HepG2 (cell line): ENCODE results near the gene PEPD.

Experiments
- AGO2 ChIP-seq: fragments of 200-400 bp; formaldehyde crosslinking; optimal IDR thresholded peaks from 2 replicates; pipeline ENCODE3; 2017; ENCODE audit warnings: mild to moderate bottlenecking, low read depth, low read length, moderate library complexity
- ATF7 ChIP-seq, 2 experiments: fragments of 450-650 bp in 1 of 2; sonication (generic) in 1 of 2; formaldehyde crosslinking in 1 of 2; IDR thresholded peaks; 2 replicates each; pipeline versions ENCODE4 v1.4.0 to v1.6.1; 2016 to 2020; ENCODE audit warnings: antibody characterized with exemption in 1 of 2, mild to moderate bottlenecking in 1 of 2, missing genetic modification reagents in 1 of 2
- CTCF ChIP-seq: sonication (generic); formaldehyde crosslinking; IDR thresholded peaks from 2 replicates; pipeline ENCODE4 v1.5.0; 2020; ENCODE audit warnings: mild to moderate bottlenecking, missing genetic modification reagents, moderate library complexity
- POLR2AphosphoS5 ChIP-seq: IDR thresholded peaks from 2 replicates; pipeline ENCODE4 v1.6.1; 2012; ENCODE audit warnings: low read depth, low read length
- TBP ChIP-seq: sonication (generic); formaldehyde crosslinking; IDR thresholded peaks from 2 replicates; pipeline ENCODE4 v1.5.0; 2020; ENCODE audit warnings: missing genetic modification reagents
- TCF7 ChIP-seq: sonication (generic); IDR thresholded peaks from 2 replicates; pipeline ENCODE4 v1.6.1; 2016; ENCODE audit warnings: antibody characterized with exemption, low read depth
- TSC22D2 ChIP-seq: sonication (generic); formaldehyde crosslinking; IDR thresholded peaks from 2 replicates; pipeline ENCODE4 v1.5.1; 2020; ENCODE audit warnings: missing genetic modification reagents, mild to moderate bottlenecking, borderline replicate concordance
- ZBTB40 ChIP-seq, 2 experiments: fragments of 450-650 bp in 1 of 2; sonication (generic) in 1 of 2; formaldehyde crosslinking in 1 of 2; IDR thresholded peaks; 2 replicates each; pipeline versions ENCODE4 v1.6.1 to v1.8.0; 2016 to 2022; ENCODE audit warnings: antibody characterized with exemption in 1 of 2, mild to moderate bottlenecking in 1 of 2, missing genetic modification reagents in 1 of 2
- ZNF207 ChIP-seq: fragments of 450-650 bp; IDR thresholded peaks from 2 replicates; pipeline ENCODE4 v1.6.1; 2016; ENCODE audit warnings: antibody characterized with exemption, borderline replicate concordance
- ZNF24 ChIP-seq: fragments of 450-650 bp; IDR thresholded peaks from 2 replicates; pipeline ENCODE4 v1.6.1; 2017; ENCODE audit warnings: antibody characterized with exemption, mild to moderate bottlenecking
- ZNF567 ChIP-seq: sonication (generic); formaldehyde crosslinking; IDR thresholded peaks from 2 replicates; pipeline ENCODE4 v1.8.1; 2023; ENCODE audit warnings: mild to moderate bottlenecking, missing genetic modification reagents, borderline replicate concordance

- no peak for TF ChIP-seq ZBTB40 (IDR thresholded peaks at IDR 0.05)
- TF ChIP-seq ZBTB40 (CRISPR knock-in tag; IDR thresholded peaks at IDR 0.05): no peak
- no peak for TF ChIP-seq TSC22D2 (CRISPR knock-in tag)
- TF ChIP-seq CTCF (CRISPR knock-in tag): no peak
- no peak for TF ChIP-seq ZNF567
- no peak for TF ChIP-seq TCF7
- TF ChIP-seq AGO2: no peak
- no peak for TF ChIP-seq ATF7 (IDR thresholded peaks at IDR 0.05)
- TF ChIP-seq ATF7 (CRISPR knock-in tag; IDR thresholded peaks at IDR 0.05): no peak
- no peak for TF ChIP-seq POLR2AphosphoS5
- no peak for TF ChIP-seq ZNF207
- TF ChIP-seq ZNF24: no peak
- TF ChIP-seq TBP (CRISPR knock-in tag): no peak
Observed at GRCh38 chr19:33434069-33434885, 87.3 kb downstream of the PEPD start.
